Activated CD8-positive, alpha-beta memory T cell treated with anti-CD3 and anti-CD28 coated beads for 36 hours (primary cell): ENCODE data around the gene FRMD4A. TPM values are rescaled to one million over a fixed set of nuclear protein-coding genes. Genes with fewer than 3 reads are reported as not detected.

Experiments used
- CTCF ChIA-PET: fragments of 350-600 bp; sonication (Branson Sonifier 250); formaldehyde crosslinking; loops from one replicate; lab custom pipeline; 2021; ENCODE audit warnings: antibody characterized with exemption; lab: Charles Lee
- POLR2A ChIA-PET: fragments of 350-600 bp; sonication (Branson Sonifier 250); formaldehyde crosslinking; loops from one replicate; lab custom pipeline; 2021; ENCODE audit warnings: antibody characterized with exemption; lab: Charles Lee
- total RNA-seq, 2 experiments: library from RNA; stranded (reverse); gene quantifications; one replicate each; pipeline ENCODE4 v1.2.3, GENCODE V29; 2021

The FRMD4A gene
- total RNA-seq, 2 experiments from 2014 or later, result 4.7 to 5.2 TPM

- POLR2A ChIA-PET, result interaction anchor here (1.3 kb wide), 1 partner anchor 526 kb away, joined by 3 read pairs; no protein-coding TSS in a partner anchor
- CTCF ChIA-PET, result interaction anchor here (0.7 to 1.7 kb wide), 6 partner anchors 20 to 434 kb away, joined by 3 to 6 read pairs (median 4); no protein-coding TSS in a partner anchor
These were observed 671.6 kb downstream of the FRMD4A start for GRCh38 chr10:13658871-13659685.

GRCh38 chr10:13658264-13658663, 672.5 kb downstream of the FRMD4A start:
- ChIA-PET CTCF (no interaction called here), POLR2A (no interaction called here)

GRCh38 chr10:13657101-13657680, 673.5 kb downstream of the FRMD4A start:
- ChIA-PET POLR2A (interaction anchor here (0.7 kb wide), 1 partner anchor 1908 kb away, joined by 4 read pairs; no protein-coding TSS in a partner anchor), CTCF (interaction anchor here (0.6 to 1.4 kb wide), 2 partner anchors 71 to 121 kb away, joined by 3 to 4 read pairs; no protein-coding TSS in a partner anchor)

- CTCF ChIA-PET, result interaction anchor here (1.4 kb wide), 1 partner anchor 121 kb away, joined by 3 read pairs; no protein-coding TSS in a partner anchor
- POLR2A ChIA-PET, result no interaction called here
These were observed 674.2 kb downstream of the FRMD4A start for GRCh38 chr10:13656337-13657100.

- CTCF ChIA-PET, result no interaction called here
- POLR2A ChIA-PET, result no interaction called here
These were observed 675.9 kb downstream of the FRMD4A start for GRCh38 chr10:13654846-13655245.

- ChIA-PET POLR2A (no interaction called here), CTCF (no interaction called here)
These were observed 676.5 kb downstream of the FRMD4A start for GRCh38 chr10:13654118-13654830.

GRCh38 chr10:13652860-13653259, 677.9 kb downstream of the FRMD4A start:
- CTCF ChIA-PET, result interaction anchor here (0.6 kb wide), 1 partner anchor 196 kb away, joined by 3 read pairs; no protein-coding TSS in a partner anchor
- POLR2A ChIA-PET, result no interaction called here

- CTCF ChIA-PET, result no interaction called here
These were observed 678.6 kb downstream of the FRMD4A start for GRCh38 chr10:13651969-13652720.

GRCh38 chr10:13650961-13651360, 679.8 kb downstream of the FRMD4A start:
- CTCF ChIA-PET, result no interaction called here
- POLR2A ChIA-PET, result no interaction called here

More at GRCh38 chr10:13651969-13652720, 678.6 kb downstream of the FRMD4A start:
- POLR2A ChIA-PET, result no interaction called here

GRCh38 chr10:13649844-13650520, 680.7 kb downstream of the FRMD4A start:
- ChIA-PET CTCF (no interaction called here), POLR2A (no interaction called here)

- CTCF ChIA-PET, result no interaction called here
- POLR2A ChIA-PET, result no interaction called here
These were observed 682.3 kb downstream of the FRMD4A start for GRCh38 chr10:13648425-13648824.

GRCh38 chr10:13644866-13645265, 685.9 kb downstream of the FRMD4A start:
- POLR2A ChIA-PET, result no interaction called here

GRCh38 chr10:13643016-13643415, 687.7 kb downstream of the FRMD4A start:
- POLR2A ChIA-PET, result no interaction called here
- CTCF ChIA-PET, result no interaction called here

More at GRCh38 chr10:13644866-13645265, 685.9 kb downstream of the FRMD4A start:
- CTCF ChIA-PET, result no interaction called here

- POLR2A ChIA-PET, result no interaction called here
- CTCF ChIA-PET, result interaction anchor here (0.5 kb wide), 1 partner anchor 122 kb away, joined by 4 read pairs; no protein-coding TSS in a partner anchor
These were observed 688.4 kb downstream of the FRMD4A start for GRCh38 chr10:13642293-13642692.

GRCh38 chr10:13637894-13638293, 692.8 kb downstream of the FRMD4A start:
- CTCF ChIA-PET, result interaction anchor here (0.6 kb wide), 1 partner anchor 336 kb away, joined by 4 read pairs; no protein-coding TSS in a partner anchor

GRCh38 chr10:13637303-13637856, 693.3 kb downstream of the FRMD4A start:
- POLR2A ChIA-PET, result interaction anchor here (0.6 kb wide), 1 partner anchor 41 kb away, joined by 4 read pairs; no protein-coding TSS in a partner anchor
- CTCF ChIA-PET, result interaction anchor here (0.6 kb wide), 1 partner anchor 337 kb away, joined by 4 read pairs; no protein-coding TSS in a partner anchor

More at GRCh38 chr10:13637894-13638293, 692.8 kb downstream of the FRMD4A start:
- POLR2A ChIA-PET, result interaction anchor here (0.6 kb wide), 1 partner anchor 42 kb away, joined by 4 read pairs; no protein-coding TSS in a partner anchor

- POLR2A ChIA-PET, result no interaction called here
- CTCF ChIA-PET, result no interaction called here
These were observed 693.9 kb downstream of the FRMD4A start for GRCh38 chr10:13636776-13637175.
